Sigmoid colon (tissue), 3 donors: Measurements from ENCODE around the gene THOC3.
"Not testable (repeated sequence)": the region's sequence is repeated elsewhere in the genome, so short reads cannot be mapped to it uniquely, and the experiment has no call there.

Experiments
- CTCF ChIP-seq, 4 experiments: fragments of 450-650 bp in 3 of 4; fragments of 200-600 bp in 1 of 4; IDR thresholded peaks; one replicate each; pipeline ENCODE4 v1.5.1; 2016 to 2019; ENCODE audit warnings: antibody characterized with exemption in 4 of 4, mild to moderate bottlenecking in 3 of 4, moderate library complexity in 2 of 4
- POLR2A ChIP-seq, 2 donors: fragments of 450-650 bp; IDR thresholded peaks; one replicate each; pipeline ENCODE4 v1.6.1; 2016; ENCODE audit warnings: antibody characterized with exemption in 2 of 2, mild to moderate bottlenecking in 2 of 2, moderate library complexity in 2 of 2

- not testable (repeated sequence) for TF ChIP-seq CTCF, POLR2A (IDR thresholded peaks at IDR 0.05)
Measured at GRCh38 chr5:175952810-175953209, 15.3 kb downstream of the THOC3 start.
